Measurements from ENCODE around the gene SHH.

SHH gene

GRCh38 chr7:155811895-155812761, at the start of gene SHH:
SHH (minus strand) TSS chr7:155812463; CDS start chr7:155812122, 341 bp downstream.
- no peak for DNase-seq (ENCODE audit: low read depth)

DNA sequence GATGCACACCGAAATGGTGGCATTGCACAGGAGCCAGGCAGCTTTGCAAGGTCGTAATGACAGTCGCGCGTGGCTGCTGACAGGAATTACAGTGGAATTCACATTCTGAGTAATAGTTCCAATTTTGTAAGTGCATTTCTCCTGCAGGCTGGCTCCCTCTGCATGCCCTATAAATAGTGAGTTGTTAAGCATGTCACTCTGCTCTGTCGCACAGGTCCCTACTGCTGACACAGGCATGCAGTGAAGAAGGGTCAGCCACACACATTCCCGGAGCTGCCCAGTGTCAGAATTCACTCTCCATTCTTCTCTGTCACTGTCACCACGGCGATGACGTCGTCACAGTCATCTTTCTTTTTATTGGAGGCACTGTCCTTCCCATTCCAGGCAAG, 49.2 kb upstream of the SHH start:
- DNase-seq (ENCODE audit: low read depth), result no peak

DNA sequence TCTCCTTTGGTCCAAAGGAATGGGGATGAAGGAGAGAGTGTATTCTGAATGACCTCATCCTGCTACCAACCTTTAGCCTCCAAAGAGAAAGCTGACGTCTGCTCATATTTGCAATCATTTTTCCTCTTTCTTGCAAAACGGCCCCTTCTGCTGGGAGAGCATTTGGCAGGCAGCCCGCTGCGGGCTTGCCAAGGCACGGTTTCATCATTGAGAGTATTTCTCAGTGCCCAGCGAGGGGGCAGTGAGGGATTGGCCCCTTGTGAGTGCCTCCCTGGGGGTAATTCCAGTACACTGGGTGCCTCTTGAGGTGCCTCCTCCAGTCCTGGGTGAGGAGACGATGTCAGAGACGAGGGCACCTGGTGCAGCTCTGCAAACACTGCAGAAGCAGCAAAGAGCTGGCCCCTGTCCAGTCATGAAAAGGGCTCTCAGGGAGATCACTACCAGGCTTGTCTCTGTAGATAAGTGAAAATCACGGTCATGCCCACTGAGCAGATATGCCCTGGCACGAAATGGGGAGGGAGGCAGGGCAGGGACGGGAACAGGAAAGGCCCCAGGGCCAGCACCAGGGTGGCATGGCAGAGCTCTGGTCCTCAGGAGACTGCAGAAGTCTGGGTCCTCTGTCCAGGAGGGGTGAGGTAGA, 48.7 kb upstream of the SHH start:
- no peak for DNase-seq (ENCODE audit: low read depth)

DNA sequence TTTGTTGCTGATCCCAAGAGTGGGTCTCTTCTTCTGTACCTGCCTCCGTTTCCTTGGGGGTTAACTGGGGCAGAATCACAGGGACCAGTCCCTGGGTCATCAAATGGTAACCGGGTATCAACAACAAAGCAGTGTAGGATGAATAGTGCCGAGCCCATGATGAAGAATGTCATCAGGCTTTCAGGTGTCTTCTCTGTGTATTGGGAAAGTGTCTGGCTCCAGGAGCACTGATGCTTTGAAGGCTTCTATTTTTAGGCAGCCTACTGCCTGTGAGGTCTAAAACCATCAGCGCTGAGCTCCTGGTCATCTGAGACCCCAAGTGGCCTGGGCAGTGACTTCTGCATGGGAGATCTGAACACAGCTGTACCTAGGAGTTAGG, 48.2 kb upstream of the SHH start:
- DNase-seq (ENCODE audit: low read depth), result no peak

DNA sequence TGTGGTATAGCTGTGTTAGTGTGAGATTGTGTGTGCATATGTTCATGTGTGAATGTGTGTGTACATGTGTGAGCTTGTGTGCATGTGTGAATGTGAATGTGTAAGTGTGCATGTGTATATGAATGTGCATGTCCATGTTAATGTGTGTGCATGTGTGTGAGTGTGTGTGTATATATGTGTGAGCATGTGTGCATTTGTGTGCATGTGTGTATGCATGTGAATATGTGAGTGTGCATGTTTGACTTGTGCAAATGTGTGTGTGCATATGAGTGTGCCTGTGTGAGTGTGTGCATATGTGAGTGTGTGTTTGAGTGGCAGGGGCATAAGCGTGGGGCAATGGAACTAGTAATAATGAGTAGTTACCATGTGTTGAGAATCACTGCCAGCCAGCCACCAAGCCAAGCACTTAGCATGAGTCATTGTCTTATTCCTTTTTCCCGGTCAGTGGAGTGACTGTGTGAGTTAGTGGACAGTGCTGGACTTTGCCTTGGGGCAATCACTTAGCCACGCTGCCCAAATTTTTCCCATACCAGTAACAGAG, 46.3 kb upstream of the SHH start:
- no peak for DNase-seq (ENCODE audit: low read depth)

DNA sequence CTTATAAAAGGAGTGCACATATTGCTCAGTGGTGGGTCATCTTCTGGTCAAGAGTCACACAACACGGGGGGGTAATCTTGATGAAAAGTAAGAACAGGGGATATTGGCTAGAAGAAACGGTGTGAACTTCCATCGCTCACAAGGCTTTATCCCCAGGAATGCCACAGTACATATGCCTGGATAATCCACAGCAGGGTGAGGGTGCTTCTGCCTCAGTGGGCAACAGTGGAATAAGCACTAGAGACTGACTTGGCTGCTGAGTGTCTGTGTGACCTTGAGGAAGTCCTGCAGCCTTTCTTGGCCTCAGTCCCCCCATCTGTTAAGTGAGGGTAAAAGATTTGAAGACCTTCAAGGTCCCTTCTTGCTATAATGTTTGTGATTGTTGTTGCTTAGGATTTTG, 44.9 kb upstream of the SHH start:
- DNase-seq (ENCODE audit: low read depth), result no peak

GRCh38 chr7:155856656-155857055, 44.4 kb upstream of the SHH start:
- no peak for DNase-seq (ENCODE audit: low read depth)

DNA sequence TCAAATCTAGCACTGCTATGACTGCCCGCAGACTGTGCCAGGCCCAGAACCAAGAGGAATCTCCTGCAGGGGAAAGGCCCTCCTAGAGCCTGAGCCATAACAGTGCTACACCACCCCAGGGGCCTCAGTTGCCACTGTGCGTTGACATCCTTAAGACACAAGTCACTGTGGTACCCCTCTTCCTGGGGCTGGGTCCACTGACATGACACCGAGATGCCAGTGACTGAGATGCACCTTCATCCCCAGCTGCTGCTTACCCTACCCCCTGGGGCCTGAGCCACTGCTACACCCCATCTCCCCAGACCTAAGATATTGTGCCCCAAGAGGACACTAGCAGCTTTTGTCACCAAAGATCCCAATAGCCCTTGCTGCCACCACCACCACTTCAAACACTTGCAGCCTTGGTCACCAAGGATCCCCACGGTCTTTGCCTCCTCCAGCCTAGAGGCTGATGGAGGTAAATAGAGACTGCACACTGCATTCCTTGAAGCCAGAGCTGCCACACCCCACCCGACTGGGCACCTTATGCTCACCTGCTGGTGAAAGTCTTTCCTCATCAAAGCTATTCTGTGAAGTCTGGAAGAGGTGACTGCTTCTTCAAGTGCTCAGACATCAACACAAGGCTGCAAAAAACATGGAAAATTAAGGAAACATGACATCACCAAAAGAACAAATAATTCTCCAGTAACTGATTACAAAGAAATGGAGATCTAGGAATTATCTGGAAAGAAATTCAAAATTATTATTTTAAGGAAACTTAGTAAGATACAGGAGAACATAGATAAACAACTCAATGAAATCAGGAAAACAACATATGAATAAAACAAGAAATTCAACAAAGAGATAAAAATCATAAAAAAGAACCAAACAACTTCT, 40.4 kb upstream of the SHH start:
- DNase-seq (ENCODE audit: low read depth), result no peak

DNA sequence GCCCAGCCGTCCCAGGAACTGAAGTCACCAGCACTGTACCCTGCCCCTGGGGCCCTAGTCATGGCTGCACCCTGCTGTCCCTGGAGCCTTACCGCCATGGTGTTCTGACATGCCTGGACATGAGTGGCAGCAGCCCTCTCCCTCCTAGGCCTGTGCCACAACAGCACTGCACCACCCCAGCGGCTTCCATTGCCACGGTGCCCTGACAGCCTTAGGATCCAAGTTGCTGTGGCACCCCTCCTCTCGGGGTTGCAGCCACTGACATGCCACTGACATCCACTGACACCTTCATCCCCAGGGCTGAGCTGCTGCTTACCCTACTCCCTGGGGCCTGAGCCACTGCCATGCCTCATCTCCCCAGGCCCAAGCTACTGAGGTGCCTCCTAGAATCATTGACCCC, 39.6 kb upstream of the SHH start:
- DNase-seq (ENCODE audit: low read depth), result no peak

- no peak for DNase-seq (ENCODE audit: low read depth)
Observed at GRCh38 chr7:155850766-155851678, 38.8 kb upstream of the SHH start.

- no peak for DNase-seq (ENCODE audit: low read depth)
Observed at GRCh38 chr7:155850001-155850436, 37.8 kb upstream of the SHH start.

DNA sequence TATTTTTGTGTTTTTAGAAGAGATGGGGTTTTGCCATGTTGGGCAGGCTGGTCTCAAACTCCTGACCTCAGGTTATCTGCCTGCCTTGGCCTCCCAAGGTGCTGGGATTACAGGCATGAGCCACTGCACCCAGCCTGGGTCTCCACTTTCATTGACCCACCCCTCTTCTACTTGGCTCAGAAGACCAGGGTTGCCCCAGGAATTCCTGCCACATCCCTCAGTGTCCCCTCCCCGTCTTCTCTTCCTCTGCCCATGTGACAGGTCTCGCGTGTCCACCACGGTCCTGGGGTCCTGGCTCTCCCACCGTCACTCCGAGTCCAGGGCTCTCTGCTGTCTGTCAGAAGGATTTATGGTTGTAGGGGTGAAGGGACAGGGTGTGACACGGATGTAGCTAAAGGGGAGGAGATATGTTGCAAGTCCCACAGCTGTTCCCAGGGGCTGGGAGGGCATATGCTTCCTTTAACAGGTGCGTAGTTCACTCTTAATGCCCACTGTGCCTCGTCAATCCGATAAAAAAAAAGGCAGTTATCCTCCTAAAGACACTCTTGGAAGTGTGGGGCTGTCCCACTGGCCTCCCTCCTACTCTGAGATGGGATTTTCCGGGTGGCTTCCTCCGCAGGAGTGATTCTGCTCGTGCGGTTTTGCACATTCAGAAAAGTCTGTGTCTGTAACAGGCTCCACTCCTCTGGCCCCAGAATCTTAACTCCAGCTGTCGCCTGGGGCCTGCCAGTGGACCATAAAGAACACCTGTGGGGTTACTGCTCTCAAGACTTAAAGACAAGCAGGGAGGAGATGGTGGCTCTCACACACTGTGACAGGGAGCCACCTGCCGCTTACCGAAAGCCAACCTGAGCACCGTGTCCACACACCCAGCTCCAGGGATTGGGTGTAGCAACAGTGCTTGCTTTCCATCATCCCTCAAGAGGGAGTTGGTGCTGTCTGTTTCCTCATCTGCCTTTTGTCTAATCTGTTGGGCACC, 36.7 kb upstream of the SHH start:
- DNase-seq (ENCODE audit: low read depth), result no peak

GRCh38 chr7:155847821-155848435, 35.7 kb upstream of the SHH start:
- no peak for DNase-seq (ENCODE audit: low read depth)

DNA sequence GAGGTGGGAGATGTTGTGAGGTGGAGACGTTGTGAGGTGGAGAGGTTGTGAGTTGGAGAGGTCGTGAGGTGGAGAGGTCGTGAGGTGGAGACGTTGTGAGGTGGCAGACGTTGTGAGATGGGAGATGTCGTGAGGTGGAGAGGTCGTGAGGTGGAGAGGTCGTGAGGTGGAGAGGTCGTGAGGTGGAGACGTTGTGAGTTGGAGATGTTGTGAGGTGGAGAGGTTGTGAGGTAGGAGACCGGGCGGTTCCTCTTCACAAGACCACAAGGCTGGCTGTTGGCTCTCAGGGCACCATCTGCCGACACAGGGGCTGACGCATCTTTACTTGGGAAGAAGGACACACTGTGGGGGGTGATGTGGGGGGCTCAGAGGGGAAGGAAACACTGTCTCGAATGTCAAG, 34.7 kb upstream of the SHH start:
- DNase-seq (ENCODE audit: low read depth), result no peak

GRCh38 chr7:155846156-155846555, 33.9 kb upstream of the SHH start:
- DNase-seq (ENCODE audit: low read depth), result no peak

DNA sequence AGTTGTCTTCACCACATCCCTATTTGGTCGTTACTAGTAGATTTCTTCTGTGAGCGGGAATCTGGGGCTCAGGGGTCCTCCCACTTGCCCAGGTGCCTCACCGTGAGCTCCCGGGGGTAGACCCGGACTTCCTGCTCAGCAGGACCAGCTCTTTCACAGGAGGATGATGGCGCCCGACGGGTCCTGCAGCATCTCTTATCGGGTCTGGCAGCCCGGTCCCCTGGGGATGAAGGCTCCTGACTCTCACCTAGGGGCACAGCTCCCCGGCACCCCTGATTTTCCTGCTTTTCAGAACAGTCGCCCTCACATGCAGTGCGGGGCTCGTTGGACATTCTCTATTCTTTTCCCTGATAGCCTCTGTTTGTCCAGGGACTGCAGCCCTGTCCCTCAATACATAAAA, 33.0 kb upstream of the SHH start:
- no peak for DNase-seq (ENCODE audit: low read depth)

DNA sequence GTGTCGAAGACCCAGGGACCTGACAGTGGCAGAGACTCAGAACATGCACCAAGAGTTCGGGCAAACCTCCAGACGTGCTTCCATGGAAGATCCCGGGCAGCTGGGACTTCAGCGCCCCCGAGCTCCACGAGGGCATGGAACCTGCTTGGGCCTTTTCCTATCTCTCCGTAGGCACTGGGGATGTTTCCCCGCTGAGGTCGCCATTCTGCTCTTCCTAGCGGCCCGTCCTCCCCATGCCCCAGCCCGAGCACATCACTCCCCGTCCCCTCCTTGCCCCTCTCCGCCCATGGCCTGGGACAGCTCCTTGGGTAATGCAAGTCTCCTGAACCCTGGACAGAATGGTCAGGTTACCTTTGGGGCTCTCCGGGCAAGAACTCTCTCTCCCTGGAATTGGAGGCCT, 32.3 kb upstream of the SHH start:
- no peak for DNase-seq (ENCODE audit: low read depth)

GRCh38 chr7:155844019-155844453, 31.8 kb upstream of the SHH start:
- no peak for DNase-seq (ENCODE audit: low read depth)

GRCh38 chr7:155843426-155844018, 31.3 kb upstream of the SHH start:
- DNase-seq (ENCODE audit: low read depth), result no peak
